GM19455 (cell line): Measurements from ENCODE around the gene FCGR3B.
"Not testable (repeated sequence)": the region's sequence is repeated elsewhere in the genome, so short reads cannot be mapped to it uniquely, and the experiment has no call there.

Experiments
- ATAC-seq: cut with Tn5 transposase; IDR thresholded peaks from one replicate; pipeline ENCODE4 v1.9.1; 2021; ENCODE audit not compliant: unreplicated experiment

FCGR3B gene

DNA sequence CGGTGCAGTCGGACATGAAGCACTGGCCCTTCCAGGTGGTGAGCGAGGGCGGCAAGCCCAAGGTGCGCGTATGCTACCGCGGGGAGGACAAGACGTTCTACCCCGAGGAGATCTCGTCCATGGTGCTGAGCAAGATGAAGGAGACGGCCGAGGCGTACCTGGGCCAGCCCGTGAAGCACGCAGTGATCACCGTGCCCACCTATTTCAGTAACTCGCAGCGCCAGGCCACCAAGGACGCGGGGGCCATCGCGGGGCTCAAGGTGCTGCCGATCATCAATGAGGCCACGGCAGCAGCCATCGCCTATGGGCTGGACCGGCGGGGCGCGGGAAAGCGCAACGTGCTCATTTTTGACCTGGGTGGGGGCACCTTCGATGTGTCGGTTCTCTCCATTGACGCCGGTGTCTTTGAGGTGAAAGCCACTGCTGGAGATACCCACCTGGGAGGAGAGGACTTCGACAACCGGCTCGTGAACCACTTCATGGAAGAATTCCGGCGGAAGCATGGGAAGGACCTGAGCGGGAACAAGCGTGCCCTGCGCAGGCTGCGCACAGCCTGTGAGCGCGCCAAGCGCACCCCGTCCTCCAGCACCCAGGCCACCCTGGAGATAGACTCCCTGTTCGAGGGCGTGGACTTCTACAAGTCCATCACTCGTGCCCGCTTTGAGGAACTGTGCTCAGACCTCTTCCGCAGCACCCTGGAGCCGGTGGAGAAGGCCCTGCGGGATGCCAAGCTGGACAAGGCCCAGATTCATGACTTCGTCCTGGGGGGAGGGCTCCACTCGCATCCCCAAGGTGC, 24.2 kb downstream of the FCGR3B start:
- not testable (repeated sequence) for ATAC-seq

DNA sequence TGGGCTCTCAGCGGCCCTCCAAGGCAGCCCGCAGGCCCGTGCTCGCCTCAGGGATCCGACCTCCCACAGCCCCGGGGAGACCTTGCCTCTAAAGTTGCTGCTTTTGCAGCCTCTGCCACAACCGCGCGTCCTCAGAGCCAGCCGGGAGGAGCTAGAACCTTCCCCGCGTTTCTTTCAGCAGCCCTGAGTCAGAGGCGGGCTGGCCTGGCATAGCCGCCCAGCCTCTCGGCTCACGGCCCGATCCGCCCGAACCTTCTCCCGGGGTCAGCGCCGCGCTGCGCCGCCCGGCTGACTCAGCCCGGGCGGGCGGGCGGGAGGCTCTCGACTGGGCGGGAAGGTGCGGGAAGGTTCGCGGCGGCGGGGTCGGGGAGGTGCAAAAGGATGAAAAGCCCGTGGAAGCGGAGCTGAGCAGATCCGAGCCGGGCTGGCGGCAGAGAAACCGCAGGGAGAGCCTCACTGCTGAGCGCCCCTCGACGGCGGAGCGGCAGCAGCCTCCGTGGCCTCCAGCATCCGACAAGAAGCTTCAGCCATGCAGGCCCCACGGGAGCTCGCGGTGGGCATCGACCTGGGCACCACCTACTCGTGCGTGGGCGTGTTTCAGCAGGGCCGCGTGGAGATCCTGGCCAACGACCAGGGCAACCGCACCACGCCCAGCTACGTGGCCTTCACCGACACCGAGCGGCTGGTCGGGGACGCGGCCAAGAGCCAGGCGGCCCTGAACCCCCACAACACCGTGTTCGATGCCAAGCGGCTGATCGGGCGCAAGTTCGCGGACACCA, 25.0 kb downstream of the FCGR3B start:
- ATAC-seq: not testable (repeated sequence)

GRCh38 chr1:161605024-161605423, 26.0 kb downstream of the FCGR3B start:
- not testable (repeated sequence) for ATAC-seq

GRCh38 chr1:161597077-161597476, 33.9 kb downstream of the FCGR3B start:
- ATAC-seq: not testable (repeated sequence)

DNA sequence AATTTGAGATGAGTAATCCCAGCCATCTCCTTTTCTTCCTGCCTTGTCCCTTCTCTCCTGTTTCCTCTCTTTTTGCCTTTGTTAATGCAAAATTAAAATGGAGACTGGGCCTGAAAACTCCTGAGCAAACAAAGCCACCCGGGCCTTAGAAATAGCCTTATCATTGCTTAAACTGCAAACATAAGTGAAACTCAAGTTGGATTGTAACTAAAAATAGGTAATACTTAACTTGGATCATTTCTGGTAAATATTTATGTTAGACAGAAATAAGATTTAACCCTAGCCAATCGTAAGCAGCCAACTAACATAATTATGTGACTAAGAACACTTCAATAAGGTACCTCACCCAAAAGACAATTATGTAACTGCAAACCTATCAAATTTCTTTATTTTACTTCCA, 35.4 kb downstream of the FCGR3B start:
- ATAC-seq: not testable (repeated sequence)

- ATAC-seq: not testable (repeated sequence)
Measured at GRCh38 chr1:161595173-161595572, 35.8 kb downstream of the FCGR3B start.

DNA sequence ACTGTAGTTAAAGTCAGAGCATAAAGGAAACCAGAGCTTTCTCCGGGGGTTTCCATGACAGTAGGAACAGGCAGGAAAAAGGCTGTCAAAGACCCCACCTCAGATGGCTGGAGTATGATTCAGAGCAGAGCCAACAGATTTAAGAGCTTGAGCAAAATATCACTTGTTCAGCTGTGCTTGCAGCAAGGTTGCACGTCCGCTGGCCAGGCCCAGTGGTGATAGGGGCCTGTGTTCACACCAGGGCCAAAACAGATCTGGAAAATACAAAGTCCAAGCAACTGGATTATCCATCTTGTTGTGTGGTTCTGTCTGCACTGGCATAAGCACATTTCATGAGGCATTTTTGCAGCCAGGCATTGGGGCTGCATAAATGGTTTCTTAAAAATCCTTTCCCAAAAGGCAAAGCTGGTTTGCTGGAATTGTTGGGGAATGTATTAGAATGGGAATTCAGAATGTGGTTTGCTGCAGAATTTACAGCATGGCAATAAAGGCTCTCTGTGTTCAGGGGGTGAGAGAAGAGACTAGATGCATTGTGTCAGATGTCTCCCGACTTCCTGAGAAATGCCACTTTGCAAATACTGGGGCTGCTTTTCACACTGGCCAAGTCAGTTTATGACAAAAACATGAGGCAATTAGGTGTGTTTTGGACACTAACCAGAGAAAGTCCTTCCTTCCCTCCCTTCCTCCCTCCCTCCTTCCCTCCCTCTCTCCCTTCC, 36.5 kb downstream of the FCGR3B start:
- ATAC-seq: not testable (repeated sequence)

DNA sequence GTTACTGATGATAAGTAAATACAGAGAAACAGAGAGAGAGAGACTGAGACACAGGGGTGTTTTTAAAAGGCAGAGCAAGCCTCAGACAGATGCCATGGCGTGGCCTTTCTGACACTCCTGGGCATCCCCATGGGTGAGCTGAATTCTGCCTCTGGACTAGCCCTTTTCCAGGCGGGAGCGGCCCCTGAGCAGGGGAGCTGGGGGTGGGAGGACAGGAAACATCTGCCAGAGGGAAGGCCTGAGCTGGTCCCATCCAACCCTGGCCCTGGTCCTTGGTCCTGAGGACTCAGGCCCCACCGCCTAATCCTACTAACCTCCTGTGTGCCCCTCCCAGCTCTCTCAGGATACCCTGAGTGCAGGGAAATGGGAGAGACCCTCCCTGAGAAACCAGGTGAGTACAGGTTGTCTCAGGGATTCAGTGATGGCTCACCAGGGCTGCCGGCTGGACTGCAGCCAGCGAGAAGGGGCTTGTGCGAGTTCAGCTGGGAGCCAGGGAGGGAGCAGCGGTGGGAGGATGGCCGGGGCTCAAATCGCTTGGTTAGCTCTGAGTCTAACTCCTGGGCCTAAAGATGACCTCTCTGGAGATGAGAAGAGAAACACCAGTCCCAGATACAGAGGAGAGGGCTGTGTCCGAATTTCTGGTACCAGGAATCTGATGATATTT, 37.8 kb downstream of the FCGR3B start:
- not testable (repeated sequence) for ATAC-seq

GRCh38 chr1:161592586-161592985, 38.4 kb downstream of the FCGR3B start:
- ATAC-seq: not testable (repeated sequence)

DNA sequence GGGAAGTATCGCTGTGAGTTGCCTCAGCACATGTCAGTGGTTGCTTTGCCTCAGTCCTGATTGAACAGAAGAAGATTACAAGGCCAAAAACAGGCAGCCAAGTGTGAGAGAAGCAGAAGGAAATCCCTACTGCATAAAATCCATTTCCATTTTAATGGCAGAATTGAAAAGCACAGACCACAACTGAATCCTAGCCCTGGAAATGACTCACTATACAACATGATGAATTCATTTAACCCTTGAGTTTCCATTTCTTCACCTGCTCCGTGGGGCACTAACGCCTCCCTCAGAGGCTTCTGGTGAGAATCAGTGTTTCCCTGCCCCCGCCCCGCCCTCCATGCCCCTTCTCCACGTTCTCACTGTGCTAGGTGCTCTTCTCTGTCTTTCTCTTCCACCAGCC, 41.1 kb downstream of the FCGR3B start:
- not testable (repeated sequence) for ATAC-seq

DNA sequence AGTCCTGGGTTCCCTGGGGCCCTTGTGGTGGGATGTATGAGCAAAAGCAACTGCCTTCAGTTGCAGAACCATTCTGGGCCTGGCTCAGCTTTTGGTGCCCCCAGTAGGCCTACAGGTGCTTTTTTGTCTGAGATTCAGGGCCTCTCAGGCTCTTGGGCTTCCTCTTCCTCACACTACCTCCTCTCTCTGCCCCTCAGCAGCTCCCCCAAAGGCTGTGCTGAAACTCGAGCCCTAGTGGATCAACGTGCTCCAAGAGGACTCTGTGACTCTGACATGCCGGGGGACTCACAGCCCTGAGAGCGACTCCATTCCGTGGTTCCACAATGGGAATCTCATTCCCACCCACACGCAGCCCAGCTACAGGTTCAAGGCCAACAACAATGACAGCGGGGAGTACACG, 41.6 kb downstream of the FCGR3B start:
- ATAC-seq: not testable (repeated sequence)

GRCh38 chr1:161588596-161588995, 42.4 kb downstream of the FCGR3B start:
- not testable (repeated sequence) for ATAC-seq

- not testable (repeated sequence) for ATAC-seq
Measured at GRCh38 chr1:161582882-161583281, 48.1 kb downstream of the FCGR3B start.

- ATAC-seq: peak; percentile 76
Measured at GRCh38 chr1:161580879-161581537, 50.0 kb downstream of the FCGR3B start.

GRCh38 chr1:161579856-161580507, 51.0 kb downstream of the FCGR3B start:
- not testable (repeated sequence) for ATAC-seq

- ATAC-seq: not testable (repeated sequence)
Measured at GRCh38 chr1:161576676-161577075, 54.3 kb downstream of the FCGR3B start.
